Endothelial cell (in vitro differentiated cells): ENCODE data around the gene CDO1. TPM values are rescaled to one million over a fixed set of nuclear protein-coding genes. Genes with fewer than 3 reads are reported as not detected.
A peak's percentile ranks its signal among the peaks of the same experiment; 100 is the strongest.

Source experiments
- DNase-seq: peaks from one replicate; pipeline ENCODE4 v3.0.0; 2021; ENCODE audit warnings: low spot score
- H3K27ac Mint-ChIP-seq: one replicate; pipeline ENCODE4 v1.8.0; 2021; ENCODE audit warnings: mixed read lengths, inconsistent platforms; ENCODE audit not compliant: unreplicated experiment
- H3K27me3 Mint-ChIP-seq: one replicate; pipeline ENCODE4 v1.8.0; 2021; ENCODE audit warnings: mild to moderate bottlenecking, moderate library complexity, mixed read lengths, inconsistent platforms; ENCODE audit not compliant: unreplicated experiment
- H3K36me3 Mint-ChIP-seq: one replicate; pipeline ENCODE4 v1.8.0; 2021; ENCODE audit warnings: mild to moderate bottlenecking, low read depth, mixed read lengths, inconsistent platforms; ENCODE audit not compliant: unreplicated experiment
- H3K4me1 Mint-ChIP-seq: one replicate; pipeline ENCODE4 v1.8.0; 2021; ENCODE audit warnings: mild to moderate bottlenecking, mixed read lengths, inconsistent platforms; ENCODE audit not compliant: unreplicated experiment
- H3K4me3 Mint-ChIP-seq: one replicate; pipeline ENCODE4 v1.8.0; 2021; ENCODE audit warnings: mild to moderate bottlenecking, mixed read lengths, inconsistent platforms; ENCODE audit not compliant: unreplicated experiment
- H3K9me3 Mint-ChIP-seq: one replicate; pipeline ENCODE4 v1.8.0; 2021; ENCODE audit warnings: mixed read lengths, inconsistent platforms; ENCODE audit not compliant: unreplicated experiment
- long read RNA-seq: library from polyadenylated mRNA; unstranded; transcript quantifications from one replicate; pipeline ENCODE4 v2.0.0, GENCODE V29; 2020; ENCODE audit not compliant: unreplicated experiment
- total RNA-seq: library from RNA; stranded (reverse); fragmentation: NEBNext Ultra II Directional; extraction: Animal tissue kit (Norgen Biotek cat#: 25700); gene quantifications from one replicate; pipeline ENCODE4 v1.2.1, GENCODE V29; 2021; ENCODE audit not compliant: unreplicated experiment
- TF ChIP-seq, protein P1 (sequence below): fragments of 200-600 bp; sonication (generic); IDR thresholded peaks from one replicate; pipeline ENCODE4 v1.5.0; 2021; ENCODE audit warnings: antibody characterized with exemption; ENCODE audit not compliant: unreplicated experiment

CDO1 gene
- 2.9 TPM for total RNA-seq
- long read RNA-seq, partial matches to known transcripts, result 0 of 1 reads
- long read RNA-seq, other reads (novel, unspliced or antisense), result 0 of 1 reads

DNA sequence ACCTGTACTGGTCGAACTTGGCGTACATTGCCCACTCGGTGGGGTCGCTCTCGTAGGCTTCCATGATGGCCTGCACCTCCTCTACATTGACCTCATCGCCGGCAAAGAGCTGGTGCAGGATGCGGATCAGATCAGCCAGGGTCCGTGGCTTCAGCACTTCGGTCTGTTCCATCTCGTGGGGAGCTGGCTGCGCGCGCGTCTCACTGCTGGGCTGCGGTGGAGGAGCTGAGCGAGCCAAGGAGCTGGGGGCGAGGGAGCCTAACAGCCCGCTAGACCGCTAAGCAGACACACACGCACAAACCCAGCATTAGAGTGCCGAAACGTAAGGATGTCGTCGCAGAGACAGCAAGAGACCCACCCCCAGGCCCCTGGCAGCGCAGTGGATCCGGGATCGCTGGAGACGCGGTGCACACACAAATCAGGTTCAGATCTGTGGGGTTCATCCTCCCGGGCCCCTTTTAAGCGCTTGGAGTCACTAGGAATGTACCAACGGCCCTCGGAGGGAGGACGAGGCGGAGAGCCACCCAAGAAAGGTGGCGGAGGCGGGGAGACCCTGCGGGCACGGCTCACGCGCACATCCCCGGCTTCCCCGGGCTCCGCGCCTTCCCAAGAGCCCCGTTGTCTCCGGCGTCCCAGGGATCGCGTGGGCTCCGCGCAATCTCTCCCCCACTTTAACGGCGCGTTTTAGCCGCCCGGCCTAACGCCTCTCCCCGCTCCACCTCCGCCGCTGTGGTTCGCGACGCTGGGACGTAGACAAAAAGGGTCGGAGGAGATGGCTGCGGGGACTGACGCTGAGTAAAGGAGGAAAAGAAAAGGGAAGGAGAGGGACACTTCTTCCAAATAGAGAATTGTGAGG, at the start of gene CDO1:
TSS of gene CDO1 (minus strand) at position 434 of the 856 bp plus-strand sequence. CDS start at position 172, 262 bp downstream.
- H3K4me3 Mint-ChIP-seq, result peak within 1 kb of the TSS; percentile 96
- peak; percentile 62 for DNase-seq
- TF ChIP-seq, protein P1, sequence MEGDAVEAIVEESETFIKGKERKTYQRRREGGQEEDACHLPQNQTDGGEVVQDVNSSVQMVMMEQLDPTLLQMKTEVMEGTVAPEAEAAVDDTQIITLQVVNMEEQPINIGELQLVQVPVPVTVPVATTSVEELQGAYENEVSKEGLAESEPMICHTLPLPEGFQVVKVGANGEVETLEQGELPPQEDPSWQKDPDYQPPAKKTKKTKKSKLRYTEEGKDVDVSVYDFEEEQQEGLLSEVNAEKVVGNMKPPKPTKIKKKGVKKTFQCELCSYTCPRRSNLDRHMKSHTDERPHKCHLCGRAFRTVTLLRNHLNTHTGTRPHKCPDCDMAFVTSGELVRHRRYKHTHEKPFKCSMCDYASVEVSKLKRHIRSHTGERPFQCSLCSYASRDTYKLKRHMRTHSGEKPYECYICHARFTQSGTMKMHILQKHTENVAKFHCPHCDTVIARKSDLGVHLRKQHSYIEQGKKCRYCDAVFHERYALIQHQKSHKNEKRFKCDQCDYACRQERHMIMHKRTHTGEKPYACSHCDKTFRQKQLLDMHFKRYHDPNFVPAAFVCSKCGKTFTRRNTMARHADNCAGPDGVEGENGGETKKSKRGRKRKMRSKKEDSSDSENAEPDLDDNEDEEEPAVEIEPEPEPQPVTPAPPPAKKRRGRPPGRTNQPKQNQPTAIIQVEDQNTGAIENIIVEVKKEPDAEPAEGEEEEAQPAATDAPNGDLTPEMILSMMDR, result no peak
- no peaks in the 10 kb centered on the region for H3K9me3 Mint-ChIP-seq
- H3K27ac Mint-ChIP-seq, result peak within 1 kb of the TSS; percentile 67
- H3K36me3 Mint-ChIP-seq, result peaks cover 4% of the 10 kb centered on the region
- peaks cover 15% of the 10 kb centered on the region for H3K27me3 Mint-ChIP-seq
- H3K4me1 Mint-ChIP-seq, result peaks cover 9% of the 10 kb centered on the region

DNA sequence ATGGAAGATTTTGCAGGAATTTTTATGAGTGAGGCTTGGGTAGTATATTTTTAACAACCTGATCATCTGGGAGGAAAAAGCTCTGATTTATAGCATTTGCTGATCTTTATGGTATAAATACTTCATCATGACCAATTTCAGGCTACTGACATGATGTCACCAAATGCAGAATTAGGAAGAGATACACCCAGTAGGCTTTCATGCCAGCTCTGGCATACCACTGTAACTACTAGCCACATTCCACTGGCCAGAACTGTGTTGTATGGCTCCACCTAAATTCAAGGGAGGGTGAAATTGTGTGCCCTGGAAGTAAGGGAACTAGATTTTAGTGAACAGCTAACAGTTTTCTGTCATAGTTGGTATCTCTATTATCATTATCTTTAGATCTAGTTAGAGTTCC, 42.9 kb upstream of the CDO1 start:
- Mint-ChIP-seq H3K9me3 (no peaks in the 10 kb centered on the region), H3K27ac (no peak overlapping the region), H3K27me3 (no peaks in the 10 kb centered on the region), H3K4me3 (no peak overlapping the region), H3K36me3 (no peaks in the 10 kb centered on the region), H3K4me1 (peaks cover 14% of the 10 kb centered on the region)
- TF ChIP-seq, protein P1, result no peak
- DNase-seq, result no peak

GRCh38 chr5:115858396-115858795, 41.9 kb upstream of the CDO1 start:
- Mint-ChIP-seq H3K36me3 (no peaks in the 10 kb centered on the region), H3K4me3 (no peak overlapping the region), H3K27ac (peak overlapping the region; percentile 61)

GRCh38 chr5:115857626-115858349, 41.3 kb upstream of the CDO1 start:
- DNase-seq, result no peak
- Mint-ChIP-seq H3K9me3 (no peaks in the 10 kb centered on the region), H3K4me3 (no peak overlapping the region), H3K27ac (peak overlapping the region; percentile 77), H3K4me1 (peaks cover 14% of the 10 kb centered on the region), H3K36me3 (no peaks in the 10 kb centered on the region), H3K27me3 (no peaks in the 10 kb centered on the region)
- TF ChIP-seq, protein P1, result no peak

More at GRCh38 chr5:115858396-115858795, 41.9 kb upstream of the CDO1 start:
- Mint-ChIP-seq H3K4me1 (peaks cover 14% of the 10 kb centered on the region), H3K27me3 (no peaks in the 10 kb centered on the region), H3K9me3 (no peaks in the 10 kb centered on the region)
- no peak for DNase-seq
- TF ChIP-seq, protein P1, result no peak
